HCT116 (cell line): Measurements from ENCODE around the gene KRTAP1-3. TPM values are rescaled to one million over a fixed set of nuclear protein-coding genes. Genes with fewer than 3 reads are reported as not detected.

Experiments
- ATAC-seq: fragments of 200-7000 bp; cut with Tn5 transposase; 2 replicates; pipeline ENCODE4 v1.9.1; 2020; ENCODE audit warnings: mild to moderate bottlenecking, moderate library complexity
- BruUV-seq: library from RNA; stranded (reverse); fragments of 400-500 nt; replicated peaks from 2 replicates; lab custom pipeline; 2021; lab: Mats Ljungman, UMichigan
- CTCF ChIA-PET: fragments of 300-600 bp; sonication (Branson Sonifier 250); formaldehyde crosslinking; loops from one replicate; lab custom pipeline; 2021; ENCODE audit warnings: antibody characterized with exemption; lab: Charles Lee
- POLR2A ChIA-PET: fragments of 300-600, 350-600 bp; sonication (Branson Sonifier 250); formaldehyde crosslinking; loops from one replicate; lab custom pipeline; 2021; ENCODE audit warnings: antibody characterized with exemption; lab: Charles Lee
- RAD21 ChIA-PET, 2 experiments: fragments of 300-600 bp; sonication (Branson Sonifier 250); formaldehyde crosslinking; loops; one replicate each; lab custom pipeline; 2023; ENCODE audit warnings: low total read pairs in 2 of 2; ENCODE audit not compliant: uncharacterized antibody in 2 of 2, unreplicated experiment in 2 of 2, low non-redundant PET in 1 of 2; lab: Charles Lee
- DNase-seq: peaks from one replicate; pipeline ENCODE4 v3.0.0-alpha.2; 2010; ENCODE audit warnings: low read depth, low spot score
- H2AFZ ChIP-seq: fragments of 200-600 bp; shearing (Covaris generic), sonication (generic); 2 replicates; pipeline ENCODE4 v1.6.1; 2017; ENCODE audit warnings: low read depth, mixed run types, mixed read lengths, antibody characterized with exemption, low read length; ENCODE audit not compliant: poor library complexity, severe bottlenecking
- H3K27ac ChIP-seq: 2 replicates; pipeline ENCODE4 v1.5.1; 2012; ENCODE audit warnings: low read depth, low read length
- H3K27me3 ChIP-seq: fragments of 200-600 bp; sonication (generic); 2 replicates; pipeline ENCODE4 v1.6.1; 2016; ENCODE audit warnings: mixed run types, low read length, mixed read lengths; ENCODE audit not compliant: insufficient read depth
- H3K36me3 ChIP-seq, 2 experiments: fragments of 200-500 bp in 1 of 2; fragments of 200-600 bp in 1 of 2; sonication (Bioruptor generic) in 1 of 2; sonication (generic) in 1 of 2; 2 replicates each; pipeline versions ENCODE4 v1.5.1 to v1.6.1; 2014 to 2016; ENCODE audit warnings: low read length in 2 of 2, inconsistent platforms in 1 of 2, mixed read lengths in 1 of 2, mixed run types in 1 of 2; ENCODE audit not compliant: insufficient read depth in 2 of 2, control insufficient read depth in 1 of 2
- H3K4me1 ChIP-seq, 2 experiments: fragments of 200-600 bp in 1 of 2; sonication (generic) in 1 of 2; 2 replicates each; pipeline versions ENCODE4 v1.5.1 to v1.6.1; 2012 to 2017; ENCODE audit warnings: low read length in 2 of 2, inconsistent platforms in 1 of 2, mild to moderate bottlenecking in 1 of 2, mixed read lengths in 1 of 2, mixed run types in 1 of 2, moderate library complexity in 1 of 2; ENCODE audit not compliant: insufficient read depth in 2 of 2, control insufficient read depth in 1 of 2
- H3K4me2 ChIP-seq: fragments of 200-600 bp; sonication (generic); 2 replicates; pipeline ENCODE4 v1.6.1; 2017; ENCODE audit warnings: mixed run types, low read length, mixed read lengths
- H3K4me3 ChIP-seq, 2 experiments: fragments of 200-600 bp in 1 of 2; sonication (generic) in 1 of 2; replicated peaks in 1 of 2; 2 replicates each; pipeline ENCODE4 v1.5.1; 2011 to 2016; ENCODE audit warnings: low read length in 2 of 2, control low read depth in 1 of 2, low read depth in 1 of 2, mild to moderate bottlenecking in 1 of 2, mixed read lengths in 1 of 2, mixed run types in 1 of 2
- H3K79me2 ChIP-seq: fragments of 200-600 bp; sonication (generic); 2 replicates; pipeline ENCODE4 v1.6.1; 2017; ENCODE audit warnings: mild to moderate bottlenecking, mixed run types, low read length, moderate library complexity, mixed read lengths; ENCODE audit not compliant: insufficient read depth
- H3K9ac ChIP-seq: fragments of 200-600 bp; sonication (generic); 2 replicates; pipeline ENCODE4 v1.6.1; 2016; ENCODE audit warnings: low read length, mixed read lengths
- H3K9me2 ChIP-seq: fragments of 200-600 bp; sonication (generic), shearing (Covaris generic); 2 replicates; pipeline ENCODE4 v1.6.1; 2017; ENCODE audit warnings: mixed run types, mild to moderate bottlenecking, moderate library complexity; ENCODE audit not compliant: insufficient read depth
- H3K9me3 ChIP-seq, 2 experiments: fragments of 200-500 bp in 1 of 2; fragments of 200-600 bp in 1 of 2; sonication (Bioruptor generic) in 1 of 2; sonication (generic) in 1 of 2; 2 replicates each; pipeline ENCODE4 v1.6.1; 2014 to 2017; ENCODE audit warnings: low read length in 2 of 2, mixed read lengths in 2 of 2, inconsistent platforms in 1 of 2, low read depth in 1 of 2, mild to moderate bottlenecking in 1 of 2, mixed run types in 1 of 2, moderate library complexity in 1 of 2; ENCODE audit not compliant: control insufficient read depth in 1 of 2, insufficient read depth in 1 of 2
- H4K20me1 ChIP-seq: fragments of 200-600 bp; sonication (generic), shearing (Covaris generic); 2 replicates; pipeline ENCODE4 v1.6.1; 2017; ENCODE audit warnings: mixed run types, mild to moderate bottlenecking, moderate library complexity; ENCODE audit not compliant: insufficient read depth
- ATF3 ChIP-seq: IDR thresholded peaks from 2 replicates; pipeline ENCODE4 v1.6.1; 2012
- CEBPB ChIP-seq: IDR thresholded peaks from 2 replicates; pipeline ENCODE4 v1.6.1; 2012; ENCODE audit warnings: low read depth
- CTCF ChIP-seq, 3 experiments: fragments of 200-600 bp in 1 of 3; sonication (generic) in 1 of 3; IDR thresholded peaks in 2 of 3; conservative IDR thresholded peaks in 1 of 3; 2 replicates each; pipeline ENCODE4 v1.5.1; 2012 to 2017; ENCODE audit warnings: low read depth in 2 of 3, low read length in 2 of 3, antibody characterized with exemption in 1 of 3, borderline replicate concordance in 1 of 3, control low read depth in 1 of 3, mild to moderate bottlenecking in 1 of 3, mixed read lengths in 1 of 3, mixed run types in 1 of 3, moderate library complexity in 1 of 3; ENCODE audit not compliant: insufficient read depth in 1 of 3
- EGR1 ChIP-seq: IDR thresholded peaks from 2 replicates; pipeline ENCODE4 v1.6.1; 2012; ENCODE audit warnings: low read depth
- ELF1 ChIP-seq: IDR thresholded peaks from 2 replicates; pipeline ENCODE4 v1.6.1; 2012; ENCODE audit warnings: low read depth, borderline replicate concordance
- EZH2 ChIP-seq: fragments of 200-600 bp; sonication (generic); IDR thresholded peaks from 2 replicates; pipeline ENCODE4 v1.6.1; 2017; ENCODE audit warnings: antibody characterized with exemption, mixed run types
- MAX ChIP-seq: IDR thresholded peaks from 2 replicates; pipeline ENCODE4 v1.6.1; 2012
- POLR2AphosphoS5 ChIP-seq: IDR thresholded peaks from 2 replicates; pipeline ENCODE4 v1.6.1; 2011; ENCODE audit warnings: mild to moderate bottlenecking, low read depth, low read length, moderate library complexity
- RAD21 ChIP-seq: IDR thresholded peaks from 2 replicates; pipeline ENCODE4 v1.6.1; 2012; ENCODE audit warnings: low read depth, mild to moderate bottlenecking
- REST ChIP-seq: IDR thresholded peaks from 2 replicates; pipeline ENCODE4 v1.6.1; 2012; ENCODE audit warnings: low read depth
- SIN3A ChIP-seq: IDR thresholded peaks from 2 replicates; pipeline ENCODE4 v1.6.1; 2012; ENCODE audit warnings: low read depth
- SRF ChIP-seq: IDR thresholded peaks from 2 replicates; pipeline ENCODE4 v1.6.1; 2012; ENCODE audit warnings: low read depth
- YY1 ChIP-seq: IDR thresholded peaks from 2 replicates; pipeline ENCODE4 v1.6.1; 2011; ENCODE audit warnings: low read length, low read depth, moderate library complexity, mild to moderate bottlenecking; ENCODE audit not compliant: insufficient replicate concordance; ENCODE audit errors: extremely low read depth
- ZFX ChIP-seq: fragments of 450-650 bp; IDR thresholded peaks from 2 replicates; pipeline ENCODE4 v1.6.1; 2017
- ZNF274 ChIP-seq: fragments of 200-500 bp; sonication (Bioruptor generic); IDR thresholded peaks from 2 replicates; pipeline ENCODE4 v1.6.1; 2014; ENCODE audit warnings: mild to moderate bottlenecking, low read depth, low read length, inconsistent platforms
- intact Hi-C: fragments of 100-400 bp; cut with micrococcal nuclease; formaldehyde crosslinking; loops from 2 replicates; pipeline ENCODE4 v1.10.0; 2022
- total RNA-seq: library from RNA; stranded (reverse); gene quantifications from one replicate; pipeline ENCODE4 v1.2.1, GENCODE V29; 2021; ENCODE audit not compliant: unreplicated experiment

The KRTAP1-3 gene
- total RNA-seq, 1 experiment from 2014 or later = not detected

GRCh38 chr17:40993084-40993483, 41.6 kb downstream of the KRTAP1-3 start:
- Histone ChIP-seq H3K9ac (no peak overlapping the region), H2AFZ (peak overlapping the region; percentile 77), H3K4me2 (no peak overlapping the region), H3K4me3 (no peak overlapping the region), H4K20me1 (no peaks in the 10 kb centered on the region), H3K4me1 (peaks cover 5 to 19% of the 10 kb centered on the region in 2 experiments; a peak in 3 of 4 replicates), H3K9me3 (peaks cover 0 to 11% of the 10 kb centered on the region in 2 experiments; a peak in 1 of 4 replicates), H3K9me2 (no peaks in the 10 kb centered on the region; the same call in 1 of the 2 replicates), H3K36me3 (no peaks in the 10 kb centered on the region), H3K79me2 (no peaks in the 10 kb centered on the region), H3K27me3 (no peaks in the 10 kb centered on the region), H3K27ac (no peak overlapping the region)
- TF ChIP-seq POLR2AphosphoS5 (no peak), MAX (no peak), REST (no peak), ATF3 (no peak), YY1 (no peak), CTCF (IDR thresholded peaks at IDR 0.05 in 2 of 3, conservative IDR thresholded peaks at IDR 0.05 in 1 of 3; ENCODE audit: borderline replicate concordance in 1 of 3, insufficient read depth in 1 of 3, low read depth in 2 of 3, low read length in 2 of 3) (no peak), EZH2 (no peak), ZNF274 (no peak), CEBPB (no peak), SRF (no peak), RAD21 (no peak), ELF1 (no peak), SIN3A (no peak), EGR1 (no peak), ZFX (no peak)
- intact Hi-C loops = no loop called here
- CTCF ChIA-PET = no interaction called here
- DNase-seq (no peak), ATAC-seq (no peak)
- RAD21 ChIA-PET = no interaction called here
- POLR2A ChIA-PET = no interaction called here
- BruUV-seq = no TSS peak
